Activated CD4-positive, alpha-beta memory T cell treated with anti-CD3 and anti-CD28 coated beads for 36 hours (primary cell): ENCODE data around the gene CAPZB. TPM values are rescaled to one million over a fixed set of nuclear protein-coding genes. Genes with fewer than 3 reads are reported as not detected.

ENCODE experiments used
- CTCF ChIA-PET: fragments of 350-600 bp; sonication (Branson Sonifier 250); formaldehyde crosslinking; loops from one replicate; lab custom pipeline; 2021; ENCODE audit warnings: antibody characterized with exemption, inconsistent platforms; lab: Charles Lee
- POLR2A ChIA-PET: fragments of 350-600 bp; sonication (Branson Sonifier 250); formaldehyde crosslinking; loops from one replicate; lab custom pipeline; 2021; ENCODE audit warnings: antibody characterized with exemption; lab: Charles Lee
- DNase-seq: peaks from one replicate; pipeline ENCODE4 v3.0.0-alpha.2; 2020
- H3K27ac Mint-ChIP-seq: one replicate; pipeline ENCODE4 v1.8.0; 2021; ENCODE audit warnings: mixed read lengths
- H3K27me3 Mint-ChIP-seq: one replicate; pipeline ENCODE4 v1.8.0; 2021; ENCODE audit warnings: mixed read lengths
- H3K36me3 Mint-ChIP-seq: one replicate; pipeline ENCODE4 v1.8.0; 2021; ENCODE audit warnings: mixed read lengths
- H3K4me1 Mint-ChIP-seq: one replicate; pipeline ENCODE4 v1.8.0; 2021; ENCODE audit warnings: low read depth, mixed read lengths
- H3K4me3 Mint-ChIP-seq: one replicate; pipeline ENCODE4 v1.8.0; 2021; ENCODE audit warnings: mild to moderate bottlenecking, mixed read lengths
- H3K9me3 Mint-ChIP-seq: one replicate; pipeline ENCODE4 v1.8.0; 2021; ENCODE audit warnings: mixed read lengths
- intact Hi-C: fragments of 100-400 bp; cut with micrococcal nuclease; formaldehyde crosslinking; loops from one replicate; pipeline ENCODE4 v1.15.1; 2023
- total RNA-seq, 2 experiments: library from RNA; stranded (reverse); gene quantifications; one replicate each; pipeline ENCODE4 v1.2.3, GENCODE V29; 2021

CAPZB gene
- total RNA-seq, 2 experiments from 2014 or later, result 388 to 419 TPM

DNA sequence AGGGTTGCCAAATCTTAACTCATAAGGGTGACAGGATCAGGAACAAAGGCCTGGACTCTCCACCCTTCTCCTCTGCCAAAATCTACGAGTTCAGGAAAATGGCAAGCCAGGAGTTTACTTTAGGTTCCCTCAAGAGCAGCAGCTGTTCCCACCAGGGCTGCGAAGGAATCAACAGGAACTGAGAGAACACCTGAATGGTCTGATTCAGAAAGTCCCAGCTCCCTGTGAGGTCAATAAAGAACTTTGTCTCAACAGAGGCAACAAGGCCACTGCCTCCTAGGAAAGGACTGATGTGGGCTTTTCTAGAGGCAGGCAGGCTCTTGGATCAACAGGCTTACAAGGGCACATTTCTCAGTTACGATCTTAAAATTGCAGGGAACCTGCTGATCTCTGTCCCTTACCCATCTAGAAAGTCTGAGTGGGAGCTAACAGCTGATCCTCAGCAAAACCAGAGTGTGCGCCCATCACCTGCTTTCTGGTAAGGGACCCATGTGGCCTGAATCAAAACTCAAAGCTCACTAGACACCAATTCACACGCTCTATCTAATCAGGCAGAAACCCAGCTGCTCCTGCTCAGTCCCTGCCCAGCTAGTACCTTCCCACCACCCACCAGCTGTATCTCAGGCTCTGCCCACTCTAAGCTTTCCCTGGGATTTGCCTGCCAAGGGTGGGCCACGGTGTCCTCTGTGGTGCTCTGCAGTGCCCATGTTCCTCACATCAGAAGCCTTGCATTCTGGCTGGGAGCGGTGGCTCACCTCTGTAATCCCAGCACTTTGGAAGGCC is 83.1 kb downstream of the CAPZB start:
- no peaks in the 10 kb centered on the region for H3K9me3 Mint-ChIP-seq
- peaks cover 76% of the 10 kb centered on the region for H3K4me1 Mint-ChIP-seq
- peak overlapping the region; percentile 57 for H3K27ac Mint-ChIP-seq
- ChIA-PET POLR2A (no interaction called here), CTCF (interaction anchor here (0.9 to 2.8 kb wide), 6 partner anchors 9 to 252 kb away, joined by 3 to 16 read pairs (median 5); no protein-coding TSS in a partner anchor)
- no peak for DNase-seq
- H3K27me3 Mint-ChIP-seq, result no peaks in the 10 kb centered on the region
- intact Hi-C loops, result no loop called here
- peaks cover 6% of the 10 kb centered on the region for H3K36me3 Mint-ChIP-seq
- H3K4me3 Mint-ChIP-seq, result no peak overlapping the region

DNA sequence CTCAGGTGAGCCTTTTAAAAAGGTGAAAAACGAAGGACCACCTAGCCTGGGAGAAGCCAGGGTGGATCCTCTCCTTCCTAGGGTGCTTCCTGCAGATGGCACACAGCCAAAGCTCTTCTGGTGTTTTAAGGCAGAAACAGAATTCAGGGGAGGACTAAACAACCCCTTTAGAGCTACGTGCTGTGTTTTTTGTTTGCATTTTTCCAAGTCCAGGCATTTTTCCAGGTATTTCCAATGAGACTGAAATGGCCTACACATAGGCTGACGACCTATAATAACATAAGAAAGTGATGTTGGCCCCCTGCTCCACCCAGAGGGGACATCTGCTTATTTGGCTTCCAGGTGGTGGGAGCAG is 83.8 kb downstream of the CAPZB start:
- DNase-seq, result no peak
- ChIA-PET POLR2A (no interaction called here), CTCF (interaction anchor here (0.8 to 2.8 kb wide), 5 partner anchors 9 to 252 kb away, joined by 4 to 16 read pairs (median 5); no protein-coding TSS in a partner anchor)
- Mint-ChIP-seq H3K27ac (no peak overlapping the region), H3K4me1 (peaks cover 73% of the 10 kb centered on the region), H3K27me3 (no peaks in the 10 kb centered on the region), H3K9me3 (no peaks in the 10 kb centered on the region), H3K36me3 (peaks cover 6% of the 10 kb centered on the region), H3K4me3 (no peak overlapping the region)
- intact Hi-C loops, result no loop called here

DNA sequence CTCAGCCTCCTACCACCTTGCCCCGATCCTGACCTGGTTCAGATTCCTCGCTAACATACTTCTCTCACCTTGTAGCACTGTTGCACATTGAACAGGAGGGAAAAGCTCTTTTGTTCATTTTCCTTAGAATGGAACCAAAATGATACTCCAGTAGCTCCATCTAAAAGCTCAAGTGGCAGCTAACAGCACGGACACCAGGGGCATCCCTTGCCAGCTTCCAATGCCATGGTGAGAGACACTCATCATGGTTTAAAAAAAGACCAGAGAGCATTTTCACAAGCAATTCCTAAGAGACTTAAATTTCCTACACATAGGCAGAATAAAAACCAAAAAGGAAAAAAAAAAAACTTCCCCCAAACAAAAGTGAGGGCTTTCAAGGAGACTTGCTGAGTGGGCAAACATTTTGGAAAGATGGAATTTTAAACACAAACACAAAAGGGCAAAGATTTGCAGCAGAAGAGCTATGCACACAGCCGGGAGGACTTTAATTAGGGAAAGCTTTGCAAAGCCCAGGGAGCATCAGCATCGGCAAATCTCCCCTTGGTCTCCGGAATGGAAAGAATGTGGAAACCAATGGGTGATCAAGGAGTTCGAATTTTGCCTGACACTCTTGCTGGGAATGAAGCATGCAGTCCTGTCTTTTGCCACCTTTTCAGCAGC is 84.3 kb downstream of the CAPZB start:
- intact Hi-C loops, result no loop called here
- H3K4me1 Mint-ChIP-seq, result peaks cover 73% of the 10 kb centered on the region
- DNase-seq, result no peak
- CTCF ChIA-PET, result interaction anchor here (0.8 to 2.8 kb wide), 5 partner anchors 8 to 181 kb away, joined by 4 to 16 read pairs (median 5); no protein-coding TSS in a partner anchor
- no peak overlapping the region for H3K27ac Mint-ChIP-seq
- POLR2A ChIA-PET, result interaction anchor here (2.0 kb wide), 1 partner anchor 32 kb away, joined by 7 read pairs; no protein-coding TSS in a partner anchor
- no peaks in the 10 kb centered on the region for H3K9me3 Mint-ChIP-seq
- no peak overlapping the region for H3K4me3 Mint-ChIP-seq
- H3K27me3 Mint-ChIP-seq, result no peaks in the 10 kb centered on the region
- H3K36me3 Mint-ChIP-seq, result peaks cover 6% of the 10 kb centered on the region

DNA sequence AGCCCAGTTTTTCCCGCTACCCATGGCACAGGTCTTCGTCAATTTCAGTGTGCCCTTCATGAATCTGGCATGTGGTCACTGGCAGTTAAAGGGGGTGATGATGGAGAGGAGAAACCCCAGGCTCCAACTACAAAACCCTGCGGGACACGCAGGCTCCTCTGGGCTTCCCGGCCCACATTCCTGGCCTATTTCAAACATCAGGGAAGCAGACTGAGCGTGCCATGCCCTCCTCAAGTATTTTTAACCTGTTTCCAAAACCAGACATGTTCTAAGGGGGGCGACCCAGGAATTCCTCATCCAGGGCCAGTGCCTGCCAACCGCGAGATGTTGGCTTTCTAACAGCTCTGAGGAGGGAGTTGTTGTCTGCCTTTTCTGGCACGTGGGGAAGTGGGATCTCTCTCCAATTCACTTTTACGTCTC is 85.1 kb downstream of the CAPZB start:
- POLR2A ChIA-PET, result interaction anchor here (2.0 kb wide), 1 partner anchor 33 kb away, joined by 7 read pairs; no protein-coding TSS in a partner anchor
- Mint-ChIP-seq H3K9me3 (no peaks in the 10 kb centered on the region), H3K4me3 (no peak overlapping the region), H3K4me1 (peaks cover 76% of the 10 kb centered on the region), H3K36me3 (peaks cover 6% of the 10 kb centered on the region), H3K27me3 (no peaks in the 10 kb centered on the region), H3K27ac (peak overlapping the region; percentile 57)
- no peak for DNase-seq
- intact Hi-C loops, result no loop called here
- CTCF ChIA-PET, result interaction anchor here (1.0 to 2.8 kb wide), 3 partner anchors 9 to 182 kb away, joined by 4 to 16 read pairs (median 5); no protein-coding TSS in a partner anchor

DNA sequence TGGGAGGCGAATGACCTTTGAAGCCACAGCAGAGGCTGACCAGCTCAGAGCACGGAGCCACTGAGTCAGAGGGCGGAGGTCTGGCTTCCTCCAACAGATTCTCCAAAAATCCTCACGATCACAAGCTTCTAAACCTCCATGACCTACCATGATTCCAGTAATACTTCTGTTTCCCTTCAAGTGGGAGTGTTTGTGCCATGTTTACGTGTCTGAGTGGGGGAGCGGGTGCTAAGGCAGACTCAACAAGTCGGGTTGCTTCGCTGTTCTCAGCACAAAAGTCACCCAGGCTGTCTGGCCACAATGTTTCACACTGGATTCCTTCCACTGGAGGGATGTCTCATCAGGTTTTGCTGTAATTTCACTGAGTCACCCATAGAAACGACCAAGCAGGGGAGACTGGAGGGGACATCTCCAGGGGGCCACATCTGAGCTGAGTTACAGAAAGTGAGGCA is 87.0 kb downstream of the CAPZB start:
- Mint-ChIP-seq H3K9me3 (no peaks in the 10 kb centered on the region), H3K27ac (peak overlapping the region; percentile 64), H3K4me1 (peaks cover 77% of the 10 kb centered on the region), H3K27me3 (no peaks in the 10 kb centered on the region), H3K36me3 (peaks cover 6% of the 10 kb centered on the region), H3K4me3 (no peak overlapping the region)
- intact Hi-C loops, result no loop called here
- ChIA-PET POLR2A (interaction anchor here (0.6 to 1.1 kb wide), 3 partner anchors 62 to 197 kb away, joined by 3 read pairs; no protein-coding TSS in a partner anchor), CTCF (interaction anchor here (1.3 to 1.4 kb wide), 2 partner anchors 7 to 14 kb away, joined by 3 to 10 read pairs; no protein-coding TSS in a partner anchor)
- DNase-seq, result peak; percentile 63

DNA sequence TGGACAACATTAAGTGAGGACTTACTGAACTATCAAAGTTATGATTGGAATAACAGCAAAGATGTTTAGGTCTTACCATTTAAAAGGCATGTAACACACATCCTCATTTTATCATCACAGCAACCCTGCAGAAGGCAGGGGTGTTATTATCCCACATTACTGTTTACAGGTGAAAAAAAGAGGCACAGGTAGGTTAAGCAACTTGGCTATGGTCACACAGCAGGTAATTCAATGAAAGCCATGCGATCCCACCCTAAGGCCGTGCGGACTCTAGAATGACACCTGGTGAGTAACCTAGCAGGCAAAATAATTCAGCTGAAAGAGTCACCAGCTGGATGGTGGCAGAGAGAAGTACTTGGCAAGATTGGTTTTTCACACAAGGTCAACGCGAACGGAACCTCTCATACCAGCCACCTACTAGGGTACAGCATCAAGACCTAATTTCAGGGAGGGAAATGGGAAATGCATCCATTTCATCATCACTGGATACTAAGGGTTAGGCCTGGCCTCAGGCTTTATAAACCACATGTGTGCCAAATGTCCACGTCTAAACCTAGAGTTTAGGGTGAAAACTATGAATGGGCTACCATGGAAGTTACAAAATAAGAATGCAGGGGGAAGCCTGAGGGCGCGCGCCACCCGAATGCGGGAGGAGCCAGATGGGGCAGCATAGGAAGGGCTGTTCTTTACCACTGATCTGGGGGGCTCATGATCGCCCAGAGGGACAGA is 88.0 kb downstream of the CAPZB start:
- H3K4me3 Mint-ChIP-seq, result no peak overlapping the region
- CTCF ChIA-PET, result no interaction called here
- no peaks in the 10 kb centered on the region for H3K27me3 Mint-ChIP-seq
- POLR2A ChIA-PET, result no interaction called here
- intact Hi-C loops, result no loop called here
- peaks cover 78% of the 10 kb centered on the region for H3K4me1 Mint-ChIP-seq
- H3K27ac Mint-ChIP-seq, result peak overlapping the region; percentile 64
- no peaks in the 10 kb centered on the region for H3K9me3 Mint-ChIP-seq
- no peak for DNase-seq
- peaks cover 6% of the 10 kb centered on the region for H3K36me3 Mint-ChIP-seq

DNA sequence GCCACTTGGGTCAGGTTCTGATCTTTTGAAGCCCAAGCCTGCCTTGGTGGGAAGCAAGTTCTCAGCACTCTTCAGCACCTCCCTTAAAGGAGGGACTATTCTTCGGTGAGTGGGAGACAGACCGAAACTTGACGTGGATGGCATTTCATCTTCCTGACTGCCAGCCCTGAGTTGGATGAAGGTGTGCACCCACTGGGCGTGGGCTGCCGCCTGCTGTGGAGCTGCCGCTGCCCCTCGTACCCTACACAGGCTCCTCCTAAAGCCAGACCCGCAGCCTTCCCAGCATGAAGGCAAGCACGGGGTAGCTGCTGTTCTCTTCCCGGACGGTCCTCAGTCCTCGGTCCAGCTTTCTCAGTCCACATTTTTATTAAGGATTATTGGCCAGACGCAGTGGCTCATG is 89.1 kb downstream of the CAPZB start:
- ChIA-PET POLR2A (no interaction called here), CTCF (interaction anchor here (1.4 kb wide), 1 partner anchor 8 kb away, joined by 3 read pairs; no protein-coding TSS in a partner anchor)
- peaks cover 81% of the 10 kb centered on the region for H3K4me1 Mint-ChIP-seq
- no peak for DNase-seq
- peak overlapping the region; percentile 42 for H3K27ac Mint-ChIP-seq
- no peaks in the 10 kb centered on the region for H3K9me3 Mint-ChIP-seq
- intact Hi-C loops, result loop anchor here (1.0 kb wide), 1 partner anchor 13 kb away; no protein-coding TSS in a partner anchor
- H3K36me3 Mint-ChIP-seq, result peaks cover 6% of the 10 kb centered on the region
- H3K4me3 Mint-ChIP-seq, result no peak overlapping the region
- H3K27me3 Mint-ChIP-seq, result no peaks in the 10 kb centered on the region

DNA sequence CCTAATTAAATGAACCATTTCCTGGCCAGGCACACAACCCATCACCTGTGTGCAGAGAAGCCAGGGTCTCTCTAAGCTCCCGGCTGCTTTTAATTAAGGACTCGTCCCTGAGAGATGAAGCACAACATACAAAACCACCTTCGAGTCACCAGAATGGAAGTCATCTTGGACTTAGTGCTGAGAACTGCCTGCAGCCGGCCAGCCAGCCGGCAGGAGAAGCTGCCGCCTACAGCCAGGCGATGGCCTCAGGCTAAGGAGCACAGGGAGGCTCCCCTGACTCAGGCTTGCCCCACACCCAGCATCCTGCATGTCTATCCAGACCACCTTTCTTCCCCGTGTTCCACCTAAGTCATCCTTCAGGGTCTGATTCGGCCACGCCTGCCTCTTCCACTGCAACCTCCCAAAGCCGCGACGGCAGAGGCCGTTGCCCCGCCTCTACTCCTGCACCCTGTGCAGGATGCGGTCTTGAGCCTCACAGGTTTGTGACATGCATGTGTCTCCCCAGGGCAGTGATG is 89.6 kb downstream of the CAPZB start:
- intact Hi-C loops, result loop anchor here (1.0 kb wide), 1 partner anchor 12 kb away; no protein-coding TSS in a partner anchor
- peak overlapping the region; percentile 42 for H3K27ac Mint-ChIP-seq
- no peak for DNase-seq
- CTCF ChIA-PET, result interaction anchor here (0.7 to 1.4 kb wide), 3 partner anchors 9 to 65 kb away, joined by 3 read pairs; no protein-coding TSS in a partner anchor
- H3K9me3 Mint-ChIP-seq, result no peaks in the 10 kb centered on the region
- no peak overlapping the region for H3K4me3 Mint-ChIP-seq
- peaks cover 9% of the 10 kb centered on the region for H3K36me3 Mint-ChIP-seq
- POLR2A ChIA-PET, result no interaction called here
- H3K27me3 Mint-ChIP-seq, result no peaks in the 10 kb centered on the region
- peaks cover 81% of the 10 kb centered on the region for H3K4me1 Mint-ChIP-seq

DNA sequence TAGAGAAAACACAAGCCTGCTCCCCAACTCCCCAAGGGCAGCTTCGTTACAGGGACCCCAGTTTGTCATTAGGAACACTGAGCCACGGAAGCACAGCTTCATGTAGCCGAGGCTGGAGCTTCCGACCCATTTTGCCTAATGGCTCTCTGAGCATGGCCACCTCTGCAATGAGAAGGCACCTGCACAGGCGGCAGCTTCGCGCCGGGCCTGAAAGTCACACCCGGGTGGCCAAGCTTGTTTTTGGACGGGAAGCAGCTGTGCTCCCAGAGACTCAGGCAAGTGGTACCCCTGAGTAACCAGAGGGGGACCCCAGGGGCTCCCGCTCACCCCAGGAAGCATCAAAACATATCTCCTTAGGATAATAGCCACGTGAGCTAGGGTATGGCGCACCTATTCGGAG is 92.3 kb downstream of the CAPZB start:
- H3K27me3 Mint-ChIP-seq, result no peaks in the 10 kb centered on the region
- H3K4me1 Mint-ChIP-seq, result peaks cover 82% of the 10 kb centered on the region
- H3K27ac Mint-ChIP-seq, result peak overlapping the region; percentile 42
- H3K9me3 Mint-ChIP-seq, result no peaks in the 10 kb centered on the region
- peaks cover 3% of the 10 kb centered on the region for H3K36me3 Mint-ChIP-seq
- intact Hi-C loops, result no loop called here
- no peak overlapping the region for H3K4me3 Mint-ChIP-seq
- POLR2A ChIA-PET, result interaction anchor here (1.3 to 1.4 kb wide), 2 partner anchors 42 to 55 kb away, joined by 4 to 6 read pairs; no protein-coding TSS in a partner anchor
- CTCF ChIA-PET, result interaction anchor here (0.8 to 3.7 kb wide), 11 partner anchors 9 to 269 kb away, joined by 3 to 50 read pairs (median 4); partner anchors contain the start of gene CAPZB
- DNase-seq, result no peak

DNA sequence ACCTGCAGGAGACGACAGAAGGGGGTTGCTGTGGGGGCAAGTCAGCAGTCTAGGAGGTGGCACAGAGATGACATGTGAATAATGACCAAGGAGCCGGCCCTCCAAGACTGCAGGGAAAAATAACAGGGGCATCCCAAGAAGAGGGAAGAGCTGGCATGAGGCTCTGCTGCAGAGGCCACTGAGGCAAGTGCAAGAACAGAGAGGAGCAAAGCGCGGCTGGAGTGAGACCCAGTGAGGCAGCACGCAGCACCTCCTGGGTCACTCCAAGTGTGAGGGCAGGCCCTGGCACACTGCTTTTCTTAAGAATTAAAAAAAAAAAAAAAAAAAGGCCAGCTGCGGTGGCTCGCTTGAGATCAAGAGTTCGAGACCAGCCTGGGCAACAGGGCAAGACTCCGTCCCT is 93.1 kb downstream of the CAPZB start:
- intact Hi-C loops, result no loop called here
- CTCF ChIA-PET, result interaction anchor here (1.1 to 3.7 kb wide), 11 partner anchors 10 to 262 kb away, joined by 3 to 50 read pairs (median 6); partner anchors contain the start of gene CAPZB
- Mint-ChIP-seq H3K9me3 (no peaks in the 10 kb centered on the region), H3K27ac (peak overlapping the region; percentile 94), H3K4me3 (no peak overlapping the region), H3K36me3 (peaks cover 3% of the 10 kb centered on the region), H3K27me3 (no peaks in the 10 kb centered on the region), H3K4me1 (peaks cover 81% of the 10 kb centered on the region)
- POLR2A ChIA-PET, result interaction anchor here (0.7 to 1.4 kb wide), 2 partner anchors 43 to 205 kb away, joined by 3 to 6 read pairs; a partner anchor contains a TSS
- no peak for DNase-seq

DNA sequence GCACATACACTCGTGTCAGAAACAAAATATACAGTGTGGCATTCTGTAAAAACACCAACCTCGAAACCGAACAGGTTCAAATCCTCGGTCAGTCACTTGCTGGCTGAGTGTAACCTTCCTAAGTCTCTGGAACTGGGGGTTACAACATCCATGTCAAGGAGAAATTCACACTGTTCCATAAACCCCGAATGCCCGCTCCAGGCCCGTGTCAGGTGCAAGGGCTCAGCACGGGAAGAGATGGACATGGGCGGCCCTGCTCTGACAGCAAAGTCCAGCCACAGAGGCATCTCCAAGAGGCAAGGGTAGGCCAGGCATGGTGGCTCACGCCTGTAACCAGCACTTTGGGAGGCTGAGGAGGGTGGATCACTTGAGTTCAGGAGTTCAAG is 93.8 kb downstream of the CAPZB start:
- Mint-ChIP-seq H3K4me1 (peaks cover 81% of the 10 kb centered on the region), H3K4me3 (peak overlapping the region; percentile 76), H3K27me3 (no peaks in the 10 kb centered on the region), H3K36me3 (peaks cover 3% of the 10 kb centered on the region), H3K9me3 (no peaks in the 10 kb centered on the region), H3K27ac (peak overlapping the region; percentile 94)
- ChIA-PET POLR2A (interaction anchor here (1.3 to 1.5 kb wide), 2 partner anchors 102 to 193 kb away, joined by 3 read pairs; no protein-coding TSS in a partner anchor), CTCF (interaction anchor here (0.9 to 3.7 kb wide), 21 partner anchors 8 to 260 kb away, joined by 3 to 50 read pairs (median 5); partner anchors contain the start of gene CAPZB)
- intact Hi-C loops, result loop anchor here (1.0 to 2.0 kb wide), 5 partner anchors 41 to 259 kb away; a partner anchor contains a TSS
- DNase-seq, result peak; percentile 18
